Liver (tissue), 9 donors: ENCODE results near the gene KRTAP12-1. TPM values are rescaled to one million over a fixed set of nuclear protein-coding genes. Genes with fewer than 3 reads are reported as not detected.

Experiments
- DNase-seq: peaks from one replicate; pipeline ENCODE4 v3.0.0-alpha.2; 2017; ENCODE audit warnings: low spot score
- H3K27ac ChIP-seq, 2 donors: one replicate each; pipeline ENCODE4 v1.7.0; 2013; ENCODE audit warnings: inconsistent platforms in 2 of 2, low read length in 2 of 2, control low read depth in 1 of 2, low read depth in 1 of 2, mild to moderate bottlenecking in 1 of 2
- H3K27me3 ChIP-seq, 4 donors: one replicate each; pipeline versions ENCODE4 v1.6.1 to v1.7.0; 2013; ENCODE audit warnings: low read length in 3 of 4, inconsistent platforms in 1 of 4, mild to moderate bottlenecking in 1 of 4, moderate library complexity in 1 of 4; ENCODE audit not compliant: control insufficient read depth in 4 of 4, insufficient read depth in 4 of 4
- H3K36me3 ChIP-seq, 4 donors: one replicate each; pipeline versions ENCODE4 v1.6.1 to v1.7.0; 2013; ENCODE audit warnings: low read length in 3 of 4, mild to moderate bottlenecking in 3 of 4, low read depth in 1 of 4, moderate library complexity in 1 of 4; ENCODE audit not compliant: control insufficient read depth in 4 of 4, insufficient read depth in 3 of 4
- H3K4me1 ChIP-seq, 4 donors: one replicate each; pipeline versions ENCODE4 v1.6.1 to v1.7.0; 2013; ENCODE audit warnings: low read length in 3 of 4, mild to moderate bottlenecking in 3 of 4, moderate library complexity in 1 of 4; ENCODE audit not compliant: control insufficient read depth in 4 of 4, insufficient read depth in 4 of 4
- H3K4me3 ChIP-seq, 3 donors: one replicate each; pipeline versions ENCODE4 v1.6.1 to v1.7.0; 2013; ENCODE audit warnings: low read length in 3 of 3, control low read depth in 1 of 3, low read depth in 1 of 3, mild to moderate bottlenecking in 1 of 3
- H3K9ac ChIP-seq, 2 donors: one replicate each; pipeline ENCODE4 v1.7.0; 2013; ENCODE audit warnings: low read length in 2 of 2, mild to moderate bottlenecking in 2 of 2, moderate library complexity in 2 of 2, control low read depth in 1 of 2, low read depth in 1 of 2
- H3K9me3 ChIP-seq, 4 donors: one replicate each; pipeline versions ENCODE4 v1.6.1 to v1.7.0; 2013; ENCODE audit warnings: low read length in 3 of 4; ENCODE audit not compliant: control insufficient read depth in 4 of 4
- EGR1 ChIP-seq, 2 donors: IDR thresholded peaks; 2 replicates each; pipeline ENCODE4 v1.6.1; 2016 to 2018; ENCODE audit warnings: antibody characterized with exemption in 2 of 2, low read depth in 2 of 2
- FOXA1 ChIP-seq: IDR thresholded peaks from 2 replicates; pipeline ENCODE4 v1.6.1; 2016; ENCODE audit warnings: antibody characterized with exemption
- FOXA2 ChIP-seq: IDR thresholded peaks from 2 replicates; pipeline ENCODE4 v1.6.1; 2016; ENCODE audit warnings: antibody characterized with exemption
- GABPA ChIP-seq, 2 donors: IDR thresholded peaks in 1 of 2; conservative IDR thresholded peaks in 1 of 2; 2 replicates each; pipeline ENCODE4 v1.6.1; 2016; ENCODE audit warnings: antibody characterized with exemption in 2 of 2, mild to moderate bottlenecking in 1 of 2, moderate library complexity in 1 of 2
- HNF4A ChIP-seq, 2 donors: conservative IDR thresholded peaks; 2 replicates each; pipeline ENCODE4 v1.6.1; 2016; ENCODE audit warnings: antibody characterized with exemption in 2 of 2, mild to moderate bottlenecking in 2 of 2
- HNF4G ChIP-seq: IDR thresholded peaks from 2 replicates; pipeline ENCODE4 v1.6.1; 2016; ENCODE audit warnings: antibody characterized with exemption
- JUND ChIP-seq, 2 donors: IDR thresholded peaks; 2 replicates each; pipeline ENCODE4 v1.6.1; 2016; ENCODE audit warnings: antibody characterized with exemption in 2 of 2
- NR2F2 ChIP-seq: IDR thresholded peaks from 2 replicates; pipeline ENCODE4 v1.6.1; 2016; ENCODE audit warnings: antibody characterized with exemption
- RAD21 ChIP-seq, 2 donors: IDR thresholded peaks; 2 replicates each; pipeline ENCODE4 v1.6.1; 2016; ENCODE audit warnings: antibody characterized with exemption in 2 of 2, mild to moderate bottlenecking in 2 of 2
- SP1 ChIP-seq: IDR thresholded peaks from 2 replicates; pipeline ENCODE4 v1.6.1; 2018; ENCODE audit warnings: antibody characterized with exemption, mild to moderate bottlenecking
- TAF1 ChIP-seq: conservative IDR thresholded peaks from 2 replicates; pipeline ENCODE4 v1.6.1; 2016; ENCODE audit warnings: antibody characterized with exemption, mild to moderate bottlenecking
- YY1 ChIP-seq: IDR thresholded peaks from 2 replicates; pipeline ENCODE4 v1.6.1; 2016; ENCODE audit warnings: antibody characterized with exemption, mild to moderate bottlenecking
- WGBS: extraction: QIAGEN DNeasy Blood & Tissue Kit; methylation state at CpG from one replicate; pipeline ENCODE4 v1.1.7; 2013; 5-methylcytosine and 5-hydroxymethylcytosine counted together
- polyA plus RNA-seq, 2 donors: library from polyadenylated mRNA; stranded (reverse) in 1 of 2; unstranded in 1 of 2; fragments of 200-250 nt in 1 of 2; fragments of >200 nt in 1 of 2; fragmentation: Nextera tagmentation in 1 of 2; extraction: Ambion mirVana in 1 of 2; gene quantifications; one replicate each; pipeline versions ENCODE4 v1.2.1 to v1.2.3, GENCODE V29; 2013 to 2015
- total RNA-seq, 2 donors: library from RNA; depleted of rRNA; stranded (reverse); fragments of >200 nt; gene quantifications; one replicate each; pipeline ENCODE4 v1.2.3, GENCODE V29; 2014
- TF ChIP-seq, protein P1 (sequence below): IDR thresholded peaks from 2 replicates; pipeline ENCODE4 v1.6.1; 2016; ENCODE audit warnings: antibody characterized with exemption
- TF ChIP-seq, protein P2 (sequence below): fragments of 150-350 bp; IDR thresholded peaks from 2 replicates; pipeline ENCODE4 v1.5.1; 2017; ENCODE audit warnings: improper control_type of control experiment, low read depth, low read length; ENCODE audit not compliant: missing input control
- TF ChIP-seq, protein P3 (sequence below): IDR thresholded peaks from 2 replicates; pipeline ENCODE4 v1.6.1; 2016; ENCODE audit warnings: antibody characterized with exemption
- TF ChIP-seq, protein P4 (sequence below): IDR thresholded peaks from 2 replicates; pipeline ENCODE4 v1.6.1; 2016; ENCODE audit warnings: antibody characterized with exemption
- donor health status: healthy.
- donor health status: healthy.
- donor health status: healthy.
- donor health status: healthy.
- donor health status: healthy.

Gene KRTAP12-1
- total and polyA plus RNA-seq, 4 donors, result not detected

DNA sequence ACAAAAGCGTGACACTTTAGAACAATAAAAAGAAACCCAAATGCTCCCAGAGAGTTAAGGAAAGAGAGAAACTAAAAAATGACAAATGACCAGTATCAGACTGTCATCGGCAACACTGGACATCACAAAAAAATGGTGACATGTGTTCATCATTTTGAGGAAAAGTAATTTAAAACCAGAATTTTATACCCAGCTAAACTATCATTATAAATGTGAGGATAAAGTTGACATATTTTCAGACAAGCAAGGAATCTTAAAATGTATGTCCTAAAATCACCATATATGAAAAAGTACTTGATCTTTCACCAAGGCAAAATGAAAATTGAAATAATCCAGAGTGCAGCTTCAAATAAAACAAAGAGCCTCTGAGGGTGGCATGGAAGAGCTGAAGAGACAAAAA is 37.1 kb downstream of the KRTAP12-1 start:
- no peak overlapping the region for H3K4me3 ChIP-seq
- no peak overlapping the region for H3K27ac ChIP-seq
- H3K4me1 ChIP-seq, result no peaks in the 10 kb centered on the region
- DNase-seq, result no peak
- H3K9ac ChIP-seq, result no peak overlapping the region
- peaks cover 0 to 11% (median 4%) of the 10 kb centered on the region in 4 donors for H3K9me3 ChIP-seq
- no peaks in the 10 kb centered on the region for H3K27me3 ChIP-seq
- WGBS, result 42% methylated on average over 2 of the region's 2 CpGs
- TF ChIP-seq TAF1, result no peak
- TF ChIP-seq, protein P1, sequence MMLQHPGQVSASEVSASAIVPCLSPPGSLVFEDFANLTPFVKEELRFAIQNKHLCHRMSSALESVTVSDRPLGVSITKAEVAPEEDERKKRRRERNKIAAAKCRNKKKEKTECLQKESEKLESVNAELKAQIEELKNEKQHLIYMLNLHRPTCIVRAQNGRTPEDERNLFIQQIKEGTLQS, result no peak
- TF ChIP-seq, protein P2, sequence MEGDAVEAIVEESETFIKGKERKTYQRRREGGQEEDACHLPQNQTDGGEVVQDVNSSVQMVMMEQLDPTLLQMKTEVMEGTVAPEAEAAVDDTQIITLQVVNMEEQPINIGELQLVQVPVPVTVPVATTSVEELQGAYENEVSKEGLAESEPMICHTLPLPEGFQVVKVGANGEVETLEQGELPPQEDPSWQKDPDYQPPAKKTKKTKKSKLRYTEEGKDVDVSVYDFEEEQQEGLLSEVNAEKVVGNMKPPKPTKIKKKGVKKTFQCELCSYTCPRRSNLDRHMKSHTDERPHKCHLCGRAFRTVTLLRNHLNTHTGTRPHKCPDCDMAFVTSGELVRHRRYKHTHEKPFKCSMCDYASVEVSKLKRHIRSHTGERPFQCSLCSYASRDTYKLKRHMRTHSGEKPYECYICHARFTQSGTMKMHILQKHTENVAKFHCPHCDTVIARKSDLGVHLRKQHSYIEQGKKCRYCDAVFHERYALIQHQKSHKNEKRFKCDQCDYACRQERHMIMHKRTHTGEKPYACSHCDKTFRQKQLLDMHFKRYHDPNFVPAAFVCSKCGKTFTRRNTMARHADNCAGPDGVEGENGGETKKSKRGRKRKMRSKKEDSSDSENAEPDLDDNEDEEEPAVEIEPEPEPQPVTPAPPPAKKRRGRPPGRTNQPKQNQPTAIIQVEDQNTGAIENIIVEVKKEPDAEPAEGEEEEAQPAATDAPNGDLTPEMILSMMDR, result no peak
- TF ChIP-seq FOXA1, result no peak
- no peak for TF ChIP-seq RAD21 (IDR thresholded peaks at IDR 0.05)
- TF ChIP-seq GABPA (IDR thresholded peaks at IDR 0.05 in 1 of 2, conservative IDR thresholded peaks at IDR 0.05 in 1 of 2), result no peak
- no peak for TF ChIP-seq YY1
- TF ChIP-seq NR2F2, result no peak
- no peak for TF ChIP-seq HNF4A (conservative IDR thresholded peaks at IDR 0.05)
- TF ChIP-seq SP1, result no peak
- TF ChIP-seq FOXA2, result no peak
- no peak for TF ChIP-seq JUND (IDR thresholded peaks at IDR 0.05)
- no peak for TF ChIP-seq HNF4G
- no peaks in the 10 kb centered on the region for H3K36me3 ChIP-seq

DNA sequence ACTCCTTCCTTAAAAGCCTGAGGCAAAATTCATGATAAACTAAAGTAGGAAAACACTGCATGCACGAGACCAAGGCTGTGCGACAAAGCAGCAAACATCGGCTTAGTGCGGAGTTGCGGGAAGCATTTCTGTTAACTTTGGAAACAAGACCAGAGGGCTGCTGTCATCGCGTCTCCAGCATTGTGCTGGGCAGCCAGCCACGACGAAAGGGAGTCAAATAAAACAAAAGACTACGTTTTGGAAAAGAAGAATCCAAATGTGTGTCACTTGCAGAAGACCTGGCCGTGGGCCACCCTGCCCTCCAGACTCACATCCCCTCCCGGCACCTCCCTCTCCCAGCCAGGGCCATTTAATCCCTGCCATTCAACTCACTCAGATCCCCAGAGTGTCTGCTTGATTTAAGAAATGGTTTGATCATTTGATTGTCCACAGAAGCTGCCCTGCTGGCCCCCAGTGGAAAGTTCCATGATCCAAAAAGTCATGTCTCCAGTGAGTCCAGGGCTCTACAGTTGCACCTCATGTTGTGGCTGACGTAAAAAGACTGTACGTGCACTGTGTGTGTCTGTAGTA is 38.1 kb downstream of the KRTAP12-1 start:
- WGBS, result 64% methylated on average over 14 of the region's 14 CpGs
- H3K9me3 ChIP-seq, result peaks cover 0 to 11% (median 4%) of the 10 kb centered on the region in 4 donors
- DNase-seq, result no peak

More for the DNA sequence above, 38.1 kb downstream of the KRTAP12-1 start:
- Histone ChIP-seq H3K4me3 (no peak overlapping the region), H3K4me1 (no peaks in the 10 kb centered on the region), H3K9ac (no peak overlapping the region), H3K27ac (no peak overlapping the region), H3K27me3 (no peaks in the 10 kb centered on the region), H3K36me3 (no peaks in the 10 kb centered on the region)
- TF ChIP-seq FOXA1 (no peak), EGR1 (IDR thresholded peaks at IDR 0.05; ENCODE audit: low read depth in 2 of 2) (no peak)
- TF ChIP-seq, protein P3, sequence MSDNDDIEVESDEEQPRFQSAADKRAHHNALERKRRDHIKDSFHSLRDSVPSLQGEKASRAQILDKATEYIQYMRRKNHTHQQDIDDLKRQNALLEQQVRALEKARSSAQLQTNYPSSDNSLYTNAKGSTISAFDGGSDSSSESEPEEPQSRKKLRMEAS, result no peak
- TF ChIP-seq, protein P4, sequence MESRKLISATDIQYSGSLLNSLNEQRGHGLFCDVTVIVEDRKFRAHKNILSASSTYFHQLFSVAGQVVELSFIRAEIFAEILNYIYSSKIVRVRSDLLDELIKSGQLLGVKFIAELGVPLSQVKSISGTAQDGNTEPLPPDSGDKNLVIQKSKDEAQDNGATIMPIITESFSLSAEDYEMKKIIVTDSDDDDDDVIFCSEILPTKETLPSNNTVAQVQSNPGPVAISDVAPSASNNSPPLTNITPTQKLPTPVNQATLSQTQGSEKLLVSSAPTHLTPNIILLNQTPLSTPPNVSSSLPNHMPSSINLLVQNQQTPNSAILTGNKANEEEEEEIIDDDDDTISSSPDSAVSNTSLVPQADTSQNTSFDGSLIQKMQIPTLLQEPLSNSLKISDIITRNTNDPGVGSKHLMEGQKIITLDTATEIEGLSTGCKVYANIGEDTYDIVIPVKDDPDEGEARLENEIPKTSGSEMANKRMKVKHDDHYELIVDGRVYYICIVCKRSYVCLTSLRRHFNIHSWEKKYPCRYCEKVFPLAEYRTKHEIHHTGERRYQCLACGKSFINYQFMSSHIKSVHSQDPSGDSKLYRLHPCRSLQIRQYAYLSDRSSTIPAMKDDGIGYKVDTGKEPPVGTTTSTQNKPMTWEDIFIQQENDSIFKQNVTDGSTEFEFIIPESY, result no peak
